HCT116 (cell line): Measurements from ENCODE around the gene ASAP2. TPM values are rescaled to one million over a fixed set of nuclear protein-coding genes. Genes with fewer than 3 reads are reported as not detected.

Experiments used
- ATAC-seq: fragments of 200-7000 bp; cut with Tn5 transposase; 2 replicates; pipeline ENCODE4 v1.9.1; 2020; ENCODE audit warnings: mild to moderate bottlenecking, moderate library complexity
- BruUV-seq: library from RNA; stranded (reverse); fragments of 400-500 nt; replicated peaks from 2 replicates; lab custom pipeline; 2021; lab: Mats Ljungman, UMichigan
- CTCF ChIA-PET: fragments of 300-600 bp; sonication (Branson Sonifier 250); formaldehyde crosslinking; loops from one replicate; lab custom pipeline; 2021; ENCODE audit warnings: antibody characterized with exemption; lab: Charles Lee
- POLR2A ChIA-PET: fragments of 300-600, 350-600 bp; sonication (Branson Sonifier 250); formaldehyde crosslinking; loops from one replicate; lab custom pipeline; 2021; ENCODE audit warnings: antibody characterized with exemption; lab: Charles Lee
- RAD21 ChIA-PET, 2 experiments: fragments of 300-600 bp; sonication (Branson Sonifier 250); formaldehyde crosslinking; loops; one replicate each; lab custom pipeline; 2023; ENCODE audit warnings: low total read pairs in 2 of 2; ENCODE audit not compliant: uncharacterized antibody in 2 of 2, unreplicated experiment in 2 of 2, low non-redundant PET in 1 of 2; lab: Charles Lee
- DNase-seq: peaks from one replicate; pipeline ENCODE4 v3.0.0-alpha.2; 2010; ENCODE audit warnings: low read depth, low spot score
- H2AFZ ChIP-seq: fragments of 200-600 bp; shearing (Covaris generic), sonication (generic); 2 replicates; pipeline ENCODE4 v1.6.1; 2017; ENCODE audit warnings: low read depth, mixed run types, mixed read lengths, antibody characterized with exemption, low read length; ENCODE audit not compliant: poor library complexity, severe bottlenecking
- H3K27ac ChIP-seq: 2 replicates; pipeline ENCODE4 v1.5.1; 2012; ENCODE audit warnings: low read depth, low read length
- H3K27me3 ChIP-seq: fragments of 200-600 bp; sonication (generic); 2 replicates; pipeline ENCODE4 v1.6.1; 2016; ENCODE audit warnings: mixed run types, low read length, mixed read lengths; ENCODE audit not compliant: insufficient read depth
- H3K36me3 ChIP-seq, 2 experiments: fragments of 200-500 bp in 1 of 2; fragments of 200-600 bp in 1 of 2; sonication (Bioruptor generic) in 1 of 2; sonication (generic) in 1 of 2; 2 replicates each; pipeline versions ENCODE4 v1.5.1 to v1.6.1; 2014 to 2016; ENCODE audit warnings: low read length in 2 of 2, inconsistent platforms in 1 of 2, mixed read lengths in 1 of 2, mixed run types in 1 of 2; ENCODE audit not compliant: insufficient read depth in 2 of 2, control insufficient read depth in 1 of 2
- H3K4me1 ChIP-seq, 2 experiments: fragments of 200-600 bp in 1 of 2; sonication (generic) in 1 of 2; 2 replicates each; pipeline versions ENCODE4 v1.5.1 to v1.6.1; 2012 to 2017; ENCODE audit warnings: low read length in 2 of 2, inconsistent platforms in 1 of 2, mild to moderate bottlenecking in 1 of 2, mixed read lengths in 1 of 2, mixed run types in 1 of 2, moderate library complexity in 1 of 2; ENCODE audit not compliant: insufficient read depth in 2 of 2, control insufficient read depth in 1 of 2
- H3K4me2 ChIP-seq: fragments of 200-600 bp; sonication (generic); 2 replicates; pipeline ENCODE4 v1.6.1; 2017; ENCODE audit warnings: mixed run types, low read length, mixed read lengths
- H3K4me3 ChIP-seq, 2 experiments: fragments of 200-600 bp in 1 of 2; sonication (generic) in 1 of 2; replicated peaks in 1 of 2; 2 replicates each; pipeline ENCODE4 v1.5.1; 2011 to 2016; ENCODE audit warnings: low read length in 2 of 2, control low read depth in 1 of 2, low read depth in 1 of 2, mild to moderate bottlenecking in 1 of 2, mixed read lengths in 1 of 2, mixed run types in 1 of 2
- H3K79me2 ChIP-seq: fragments of 200-600 bp; sonication (generic); 2 replicates; pipeline ENCODE4 v1.6.1; 2017; ENCODE audit warnings: mild to moderate bottlenecking, mixed run types, low read length, moderate library complexity, mixed read lengths; ENCODE audit not compliant: insufficient read depth
- H3K9ac ChIP-seq: fragments of 200-600 bp; sonication (generic); 2 replicates; pipeline ENCODE4 v1.6.1; 2016; ENCODE audit warnings: low read length, mixed read lengths
- H3K9me2 ChIP-seq: fragments of 200-600 bp; sonication (generic), shearing (Covaris generic); 2 replicates; pipeline ENCODE4 v1.6.1; 2017; ENCODE audit warnings: mixed run types, mild to moderate bottlenecking, moderate library complexity; ENCODE audit not compliant: insufficient read depth
- H3K9me3 ChIP-seq, 2 experiments: fragments of 200-500 bp in 1 of 2; fragments of 200-600 bp in 1 of 2; sonication (Bioruptor generic) in 1 of 2; sonication (generic) in 1 of 2; 2 replicates each; pipeline ENCODE4 v1.6.1; 2014 to 2017; ENCODE audit warnings: low read length in 2 of 2, mixed read lengths in 2 of 2, inconsistent platforms in 1 of 2, low read depth in 1 of 2, mild to moderate bottlenecking in 1 of 2, mixed run types in 1 of 2, moderate library complexity in 1 of 2; ENCODE audit not compliant: control insufficient read depth in 1 of 2, insufficient read depth in 1 of 2
- H4K20me1 ChIP-seq: fragments of 200-600 bp; sonication (generic), shearing (Covaris generic); 2 replicates; pipeline ENCODE4 v1.6.1; 2017; ENCODE audit warnings: mixed run types, mild to moderate bottlenecking, moderate library complexity; ENCODE audit not compliant: insufficient read depth
- CEBPB ChIP-seq: IDR thresholded peaks from 2 replicates; pipeline ENCODE4 v1.6.1; 2012; ENCODE audit warnings: low read depth
- ELF1 ChIP-seq: IDR thresholded peaks from 2 replicates; pipeline ENCODE4 v1.6.1; 2012; ENCODE audit warnings: low read depth, borderline replicate concordance
- EZH2 ChIP-seq: fragments of 200-600 bp; sonication (generic); IDR thresholded peaks from 2 replicates; pipeline ENCODE4 v1.6.1; 2017; ENCODE audit warnings: antibody characterized with exemption, mixed run types
- FOSL1 ChIP-seq: IDR thresholded peaks from 2 replicates; pipeline ENCODE4 v1.6.1; 2012; ENCODE audit warnings: low read depth
- POLR2A ChIP-seq: IDR thresholded peaks from 2 replicates; pipeline ENCODE4 v1.7.0; 2011; ENCODE audit warnings: borderline replicate concordance; ENCODE audit not compliant: insufficient read depth, insufficient read length; ENCODE audit errors: extremely low read depth
- POLR2AphosphoS5 ChIP-seq: IDR thresholded peaks from 2 replicates; pipeline ENCODE4 v1.6.1; 2011; ENCODE audit warnings: mild to moderate bottlenecking, low read depth, low read length, moderate library complexity
- RAD21 ChIP-seq: IDR thresholded peaks from 2 replicates; pipeline ENCODE4 v1.6.1; 2012; ENCODE audit warnings: low read depth, mild to moderate bottlenecking
- SIN3A ChIP-seq: IDR thresholded peaks from 2 replicates; pipeline ENCODE4 v1.6.1; 2012; ENCODE audit warnings: low read depth
- SP1 ChIP-seq: IDR thresholded peaks from 2 replicates; pipeline ENCODE4 v1.6.1; 2012; ENCODE audit warnings: low read depth
- TCF7L2 ChIP-seq: IDR thresholded peaks from 2 replicates; pipeline ENCODE4 v1.7.0; 2011; ENCODE audit warnings: borderline replicate concordance, inconsistent platforms; ENCODE audit not compliant: insufficient read depth, insufficient read length; ENCODE audit errors: extremely low read depth
- ZNF274 ChIP-seq: fragments of 200-500 bp; sonication (Bioruptor generic); IDR thresholded peaks from 2 replicates; pipeline ENCODE4 v1.6.1; 2014; ENCODE audit warnings: mild to moderate bottlenecking, low read depth, low read length, inconsistent platforms
- intact Hi-C: fragments of 100-400 bp; cut with micrococcal nuclease; formaldehyde crosslinking; loops from 2 replicates; pipeline ENCODE4 v1.10.0; 2022
- total RNA-seq: library from RNA; stranded (reverse); gene quantifications from one replicate; pipeline ENCODE4 v1.2.1, GENCODE V29; 2021; ENCODE audit not compliant: unreplicated experiment
- TF ChIP-seq, protein P1 (sequence below): IDR thresholded peaks from 2 replicates; pipeline ENCODE4 v1.6.1; 2011; ENCODE audit warnings: mild to moderate bottlenecking, low read length, moderate library complexity; ENCODE audit not compliant: insufficient replicate concordance; ENCODE audit errors: extremely low read depth
- TF ChIP-seq, protein P2 (sequence below), 3 experiments: fragments of 200-600 bp in 1 of 3; sonication (generic) in 1 of 3; IDR thresholded peaks in 2 of 3; conservative IDR thresholded peaks in 1 of 3; 2 replicates each; pipeline ENCODE4 v1.5.1; 2012 to 2017; ENCODE audit warnings: low read depth in 2 of 3, low read length in 2 of 3, antibody characterized with exemption in 1 of 3, borderline replicate concordance in 1 of 3, control low read depth in 1 of 3, mild to moderate bottlenecking in 1 of 3, mixed read lengths in 1 of 3, mixed run types in 1 of 3, moderate library complexity in 1 of 3; ENCODE audit not compliant: insufficient read depth in 1 of 3

The ASAP2 gene
- total RNA-seq, 1 experiment from 2014 or later = 16.5 TPM

DNA sequence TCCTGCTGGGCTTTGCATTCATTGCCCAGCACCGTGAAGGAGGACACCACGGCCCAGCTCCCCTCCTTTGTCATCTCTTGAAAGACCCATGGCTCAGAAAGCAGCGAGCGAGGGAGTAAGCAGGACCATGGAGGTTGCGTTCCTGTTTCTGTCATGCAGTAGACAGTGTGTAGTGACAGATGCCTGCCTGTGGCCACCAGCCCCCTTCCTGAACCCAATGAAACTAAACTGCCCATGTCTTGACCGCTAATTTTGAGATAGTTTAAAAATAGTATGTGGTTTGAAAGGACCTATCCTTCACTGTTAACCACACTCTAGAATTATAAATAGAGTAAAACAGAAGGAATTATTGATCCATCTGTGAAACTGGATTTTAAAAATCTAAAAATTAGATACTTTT, 88.2 kb downstream of the ASAP2 start:
- intact Hi-C loops = no loop called here
- Histone ChIP-seq H3K4me1 (peaks cover 0 to 2% of the 10 kb centered on the region in 2 experiments; a peak in 2 of 4 replicates), H3K9me2 (no peaks in the 10 kb centered on the region), H2AFZ (no peak overlapping the region), H3K27ac (no peak overlapping the region), H3K4me2 (no peak overlapping the region), H3K9me3 (no peaks in the 10 kb centered on the region), H3K9ac (no peak overlapping the region), H3K36me3 (no peaks in the 10 kb centered on the region), H3K79me2 (no peaks in the 10 kb centered on the region), H3K4me3 (no peak overlapping the region), H4K20me1 (no peaks in the 10 kb centered on the region), H3K27me3 (no peaks in the 10 kb centered on the region)
- POLR2A ChIA-PET = no interaction called here
- no peak for TF ChIP-seq POLR2AphosphoS5
- no peak for TF ChIP-seq RAD21
- TF ChIP-seq ELF1 = no peak
- TF ChIP-seq SP1 = no peak
- TF ChIP-seq FOSL1 = no peak
- TF ChIP-seq SIN3A = no peak
- TF ChIP-seq CEBPB = no peak
- TF ChIP-seq, protein P1, sequence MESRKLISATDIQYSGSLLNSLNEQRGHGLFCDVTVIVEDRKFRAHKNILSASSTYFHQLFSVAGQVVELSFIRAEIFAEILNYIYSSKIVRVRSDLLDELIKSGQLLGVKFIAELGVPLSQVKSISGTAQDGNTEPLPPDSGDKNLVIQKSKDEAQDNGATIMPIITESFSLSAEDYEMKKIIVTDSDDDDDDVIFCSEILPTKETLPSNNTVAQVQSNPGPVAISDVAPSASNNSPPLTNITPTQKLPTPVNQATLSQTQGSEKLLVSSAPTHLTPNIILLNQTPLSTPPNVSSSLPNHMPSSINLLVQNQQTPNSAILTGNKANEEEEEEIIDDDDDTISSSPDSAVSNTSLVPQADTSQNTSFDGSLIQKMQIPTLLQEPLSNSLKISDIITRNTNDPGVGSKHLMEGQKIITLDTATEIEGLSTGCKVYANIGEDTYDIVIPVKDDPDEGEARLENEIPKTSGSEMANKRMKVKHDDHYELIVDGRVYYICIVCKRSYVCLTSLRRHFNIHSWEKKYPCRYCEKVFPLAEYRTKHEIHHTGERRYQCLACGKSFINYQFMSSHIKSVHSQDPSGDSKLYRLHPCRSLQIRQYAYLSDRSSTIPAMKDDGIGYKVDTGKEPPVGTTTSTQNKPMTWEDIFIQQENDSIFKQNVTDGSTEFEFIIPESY = no peak
- TF ChIP-seq POLR2A = no peak
- no peak for TF ChIP-seq TCF7L2
- no peak for TF ChIP-seq ZNF274
- TF ChIP-seq, protein P2, sequence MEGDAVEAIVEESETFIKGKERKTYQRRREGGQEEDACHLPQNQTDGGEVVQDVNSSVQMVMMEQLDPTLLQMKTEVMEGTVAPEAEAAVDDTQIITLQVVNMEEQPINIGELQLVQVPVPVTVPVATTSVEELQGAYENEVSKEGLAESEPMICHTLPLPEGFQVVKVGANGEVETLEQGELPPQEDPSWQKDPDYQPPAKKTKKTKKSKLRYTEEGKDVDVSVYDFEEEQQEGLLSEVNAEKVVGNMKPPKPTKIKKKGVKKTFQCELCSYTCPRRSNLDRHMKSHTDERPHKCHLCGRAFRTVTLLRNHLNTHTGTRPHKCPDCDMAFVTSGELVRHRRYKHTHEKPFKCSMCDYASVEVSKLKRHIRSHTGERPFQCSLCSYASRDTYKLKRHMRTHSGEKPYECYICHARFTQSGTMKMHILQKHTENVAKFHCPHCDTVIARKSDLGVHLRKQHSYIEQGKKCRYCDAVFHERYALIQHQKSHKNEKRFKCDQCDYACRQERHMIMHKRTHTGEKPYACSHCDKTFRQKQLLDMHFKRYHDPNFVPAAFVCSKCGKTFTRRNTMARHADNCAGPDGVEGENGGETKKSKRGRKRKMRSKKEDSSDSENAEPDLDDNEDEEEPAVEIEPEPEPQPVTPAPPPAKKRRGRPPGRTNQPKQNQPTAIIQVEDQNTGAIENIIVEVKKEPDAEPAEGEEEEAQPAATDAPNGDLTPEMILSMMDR (IDR thresholded peaks at IDR 0.05 in 2 of 3, conservative IDR thresholded peaks at IDR 0.05 in 1 of 3; ENCODE audit: borderline replicate concordance in 1 of 3, insufficient read depth in 1 of 3, low read depth in 2 of 3, low read length in 2 of 3) = no peak
- no peak for TF ChIP-seq EZH2
- ATAC-seq = no peak
- CTCF ChIA-PET = no interaction called here
- DNase-seq = no peak
- RAD21 ChIA-PET = no interaction called here
- BruUV-seq = no TSS peak
